Stimulated activated naive B cell treated with anti-CD40 and anti-IgM and Interleukin-4, amounts not matched to agents 10 μg/mL and 1 μg/mL and 100 μg/mL, for 72 hours (primary cell): ENCODE measurements around the gene PLPP2.

Source experiments
- ATAC-seq, 2 donors: fragments of 150-1000 bp; cut with Tn5 transposase; replicated peaks; 2 replicates each; pipeline ENCODE4 v1.10.0; 2021; ENCODE audit warnings: moderate library complexity in 1 of 2
- DNase-seq: peaks from one replicate; pipeline ENCODE4 v3.0.0; 2021
- H3K27ac Mint-ChIP-seq: one replicate; pipeline ENCODE4 v1.8.0; 2022; ENCODE audit warnings: mild to moderate bottlenecking, mixed read lengths
- H3K27me3 Mint-ChIP-seq, 2 donors: one replicate each; pipeline ENCODE4 v1.8.0; 2022; ENCODE audit warnings: mixed read lengths in 2 of 2
- H3K36me3 Mint-ChIP-seq, 2 donors: one replicate each; pipeline ENCODE4 v1.8.0; 2022; ENCODE audit warnings: mixed read lengths in 2 of 2, mild to moderate bottlenecking in 1 of 2
- H3K4me1 Mint-ChIP-seq, 2 donors: one replicate each; pipeline ENCODE4 v1.8.0; 2022; ENCODE audit warnings: mixed read lengths in 2 of 2, mild to moderate bottlenecking in 1 of 2
- H3K4me3 Mint-ChIP-seq, 2 donors: one replicate each; pipeline ENCODE4 v1.8.0; 2022; ENCODE audit warnings: mild to moderate bottlenecking in 2 of 2, mixed read lengths in 2 of 2, moderate library complexity in 1 of 2
- H3K9me3 Mint-ChIP-seq, 2 donors: one replicate each; pipeline ENCODE4 v1.8.0; 2022; ENCODE audit warnings: mixed read lengths in 2 of 2, mild to moderate bottlenecking in 1 of 2

The PLPP2 gene

GRCh38 chr19:309206-309565 is 18.0 kb upstream of the PLPP2 start:
- peak overlapping the region in 1 of 2 donors; percentile 8 for H3K4me3 Mint-ChIP-seq
- DNase-seq (no peak), ATAC-seq (no peak)
- peaks cover 45 to 56% of the 10 kb centered on the region in 2 donors for H3K36me3 Mint-ChIP-seq
- no peak overlapping the region for H3K27ac Mint-ChIP-seq
- H3K27me3 Mint-ChIP-seq = no peaks in the 10 kb centered on the region
- H3K9me3 Mint-ChIP-seq = no peaks in the 10 kb centered on the region
- H3K4me1 Mint-ChIP-seq = peaks cover 0 to 2% of the 10 kb centered on the region in 2 donors

GRCh38 chr19:308471-309205 is 17.4 kb upstream of the PLPP2 start:
- Mint-ChIP-seq H3K9me3 (no peaks in the 10 kb centered on the region), H3K27ac (no peak overlapping the region), H3K4me3 (peak overlapping the region in 1 of 2 donors; percentile 8), H3K27me3 (no peaks in the 10 kb centered on the region), H3K4me1 (peaks cover 0 to 2% of the 10 kb centered on the region in 2 donors), H3K36me3 (peaks cover 39 to 50% of the 10 kb centered on the region in 2 donors)
- no peak for DNase-seq
- no peak for ATAC-seq

- Mint-ChIP-seq H3K9me3 (no peaks in the 10 kb centered on the region), H3K4me3 (no peak overlapping the region), H3K27me3 (no peaks in the 10 kb centered on the region), H3K4me1 (peaks cover 0 to 2% of the 10 kb centered on the region in 2 donors), H3K36me3 (peaks cover 34 to 46% of the 10 kb centered on the region in 2 donors), H3K27ac (no peak overlapping the region)
- no peak for ATAC-seq
- no peak for DNase-seq
These were observed 16.7 kb upstream of the PLPP2 start for GRCh38 chr19:307793-308420.

GRCh38 chr19:307111-307531 is 15.9 kb upstream of the PLPP2 start:
- Mint-ChIP-seq H3K27ac (no peak overlapping the region), H3K4me1 (peaks cover 0 to 2% of the 10 kb centered on the region in 2 donors), H3K9me3 (no peaks in the 10 kb centered on the region), H3K4me3 (no peak overlapping the region), H3K27me3 (no peaks in the 10 kb centered on the region), H3K36me3 (peaks cover 34 to 46% of the 10 kb centered on the region in 2 donors)
- DNase-seq = no peak
- ATAC-seq = no peak

- Mint-ChIP-seq H3K27ac (no peak overlapping the region), H3K4me1 (peaks cover 0 to 2% of the 10 kb centered on the region in 2 donors), H3K9me3 (no peaks in the 10 kb centered on the region), H3K36me3 (peaks cover 34 to 42% of the 10 kb centered on the region in 2 donors), H3K27me3 (no peaks in the 10 kb centered on the region), H3K4me3 (no peak overlapping the region)
- DNase-seq = no peak
- no peak for ATAC-seq
These were observed 15.1 kb upstream of the PLPP2 start for GRCh38 chr19:306151-306900.

- Mint-ChIP-seq H3K27ac (no peak overlapping the region), H3K4me3 (no peak overlapping the region), H3K36me3 (peaks cover 33 to 38% of the 10 kb centered on the region in 2 donors)
These were observed 14.3 kb upstream of the PLPP2 start for GRCh38 chr19:305240-306150.

GRCh38 chr19:296476-297225 is 5.4 kb upstream of the PLPP2 start:
- no peak overlapping the region for H3K27ac Mint-ChIP-seq
- DNase-seq (no peak), ATAC-seq (no peak)
- H3K4me1 Mint-ChIP-seq = peaks cover 4 to 11% of the 10 kb centered on the region in 2 donors
- no peak overlapping the region for H3K4me3 Mint-ChIP-seq
- no peaks in the 10 kb centered on the region for H3K9me3 Mint-ChIP-seq
- H3K36me3 Mint-ChIP-seq = peaks cover 0 to 5% of the 10 kb centered on the region in 2 donors
- H3K27me3 Mint-ChIP-seq = peaks cover 37 to 54% of the 10 kb centered on the region in 2 donors

More at GRCh38 chr19:305240-306150, 14.3 kb upstream of the PLPP2 start:
- DNase-seq (no peak), ATAC-seq (no peak)
- Mint-ChIP-seq H3K9me3 (no peaks in the 10 kb centered on the region), H3K4me1 (peaks cover 0 to 2% of the 10 kb centered on the region in 2 donors), H3K27me3 (no peaks in the 10 kb centered on the region)

- Mint-ChIP-seq H3K4me3 (no peak overlapping the region), H3K27me3 (peaks cover 37 to 54% of the 10 kb centered on the region in 2 donors), H3K27ac (no peak overlapping the region), H3K4me1 (peaks cover 4 to 11% of the 10 kb centered on the region in 2 donors), H3K36me3 (no peaks in the 10 kb centered on the region), H3K9me3 (no peaks in the 10 kb centered on the region)
- DNase-seq (no peak), ATAC-seq (no peak)
These were observed 4.6 kb upstream of the PLPP2 start for GRCh38 chr19:295687-296370.

- Mint-ChIP-seq H3K36me3 (no peaks in the 10 kb centered on the region), H3K9me3 (no peaks in the 10 kb centered on the region), H3K27me3 (peaks cover 38 to 58% of the 10 kb centered on the region in 2 donors), H3K27ac (no peak overlapping the region), H3K4me1 (peaks cover 4 to 16% of the 10 kb centered on the region in 2 donors), H3K4me3 (no peak overlapping the region)
- DNase-seq (peak; percentile 18), ATAC-seq (peak; percentile 78 to 81)
These were observed 3.9 kb upstream of the PLPP2 start for GRCh38 chr19:294946-295686.

GRCh38 chr19:294341-294945 is 3.2 kb upstream of the PLPP2 start:
- no peak overlapping the region for H3K27ac Mint-ChIP-seq
- no peaks in the 10 kb centered on the region for H3K36me3 Mint-ChIP-seq
- no peak for DNase-seq
- peaks cover 5 to 16% of the 10 kb centered on the region in 2 donors for H3K4me1 Mint-ChIP-seq
- no peaks in the 10 kb centered on the region for H3K9me3 Mint-ChIP-seq
- peak; percentile 15 to 31 for ATAC-seq
- no peak overlapping the region for H3K4me3 Mint-ChIP-seq
- H3K27me3 Mint-ChIP-seq = peaks cover 45 to 65% of the 10 kb centered on the region in 2 donors

GRCh38 chr19:293436-294110 is 2.4 kb upstream of the PLPP2 start:
- ATAC-seq (no peak), DNase-seq (no peak)
- Mint-ChIP-seq H3K27ac (no peak overlapping the region), H3K4me3 (no peak overlapping the region), H3K36me3 (no peaks in the 10 kb centered on the region), H3K27me3 (peaks cover 53 to 74% of the 10 kb centered on the region in 2 donors), H3K4me1 (peaks cover 5 to 16% of the 10 kb centered on the region in 2 donors), H3K9me3 (no peaks in the 10 kb centered on the region)
